HG03175 (cell line): ENCODE data around the gene NEURL3.
A peak's percentile ranks its signal among the peaks of the same experiment; 100 is the strongest.
"Not testable (repeated sequence)": the region's sequence is repeated elsewhere in the genome, so short reads cannot be mapped to it uniquely, and the experiment has no call there.

Experiments
- ATAC-seq: cut with Tn5 transposase; IDR thresholded peaks from one replicate; pipeline ENCODE4 v1.9.1; 2021; ENCODE audit warnings: mild to moderate bottlenecking, moderate library complexity; ENCODE audit not compliant: unreplicated experiment

The NEURL3 gene

DNA sequence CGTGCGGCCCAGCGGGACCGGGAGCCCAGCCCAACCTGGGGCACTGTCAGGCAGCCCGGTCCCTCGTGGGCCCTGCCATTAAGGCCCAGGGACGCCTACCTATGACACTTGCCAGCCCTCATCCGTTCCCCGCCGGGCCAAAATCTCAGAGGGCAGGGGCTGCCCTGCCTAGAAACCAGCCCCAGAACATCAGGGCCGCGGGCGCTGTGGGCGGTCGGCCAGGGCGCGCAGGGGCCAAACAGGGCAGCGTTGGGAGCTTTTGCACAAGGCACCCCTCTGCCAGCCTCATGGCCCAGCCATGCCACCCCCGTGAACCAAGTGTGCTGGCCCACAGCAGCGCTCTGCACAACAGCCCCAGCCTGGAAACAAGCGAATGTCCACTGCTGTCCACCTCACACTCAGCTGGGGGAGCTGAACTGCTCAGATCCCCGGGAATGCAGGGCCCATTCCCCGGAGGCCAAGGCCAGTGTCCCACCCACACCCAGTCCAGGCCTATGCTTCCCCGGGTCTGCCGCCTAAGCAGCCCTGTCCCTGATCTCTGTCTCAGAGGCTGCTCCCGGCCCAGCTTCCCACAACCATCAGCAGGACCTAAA lies 3.5 kb upstream of the NEURL3 start:
- no peak for ATAC-seq

DNA sequence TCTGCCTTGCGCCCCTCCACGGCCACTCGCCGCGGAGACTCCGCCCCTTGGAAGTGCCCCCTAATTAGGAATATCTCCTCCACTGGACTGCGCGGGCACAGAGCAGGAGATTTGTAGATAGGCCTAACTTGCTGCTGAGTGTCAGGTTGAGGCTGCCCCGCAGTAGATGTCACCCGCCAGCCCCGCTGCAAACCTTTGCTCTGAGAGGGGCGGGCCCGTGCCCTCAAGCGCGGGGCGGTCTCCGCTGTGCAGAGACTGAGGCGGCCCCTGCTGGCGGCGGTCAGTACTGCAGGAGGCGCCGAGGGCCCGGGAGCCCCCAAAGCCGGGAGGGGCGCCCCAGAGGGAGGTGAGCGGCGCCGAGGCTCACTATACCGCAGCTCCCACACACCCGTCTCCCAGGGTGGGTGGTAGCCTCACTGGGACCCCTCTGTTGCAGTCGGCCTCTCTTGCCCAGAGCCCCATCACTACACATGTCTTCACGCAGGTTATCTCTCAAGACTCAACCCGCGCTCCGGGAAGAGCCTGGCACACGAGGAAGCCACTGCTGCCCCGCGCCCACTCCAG lies 2.9 kb upstream of the NEURL3 start:
- peak; percentile 60 for ATAC-seq

DNA sequence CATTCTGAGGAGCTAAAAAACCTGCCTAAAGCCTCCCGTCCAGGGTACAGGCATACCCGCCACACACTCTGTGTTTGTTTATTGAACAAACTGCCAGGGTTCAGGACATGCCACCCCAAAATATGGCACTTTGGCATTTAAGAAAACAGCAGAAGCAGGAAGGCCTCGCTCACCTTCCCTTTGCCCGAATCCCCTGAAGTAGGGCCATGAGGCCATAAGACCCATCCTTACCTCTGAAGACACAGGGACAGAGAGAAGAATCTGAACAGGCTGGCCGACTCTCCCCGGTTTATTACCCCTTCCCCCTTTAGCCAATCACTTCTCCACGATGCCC lies 1.7 kb upstream of the NEURL3 start:
- no peak for ATAC-seq

DNA sequence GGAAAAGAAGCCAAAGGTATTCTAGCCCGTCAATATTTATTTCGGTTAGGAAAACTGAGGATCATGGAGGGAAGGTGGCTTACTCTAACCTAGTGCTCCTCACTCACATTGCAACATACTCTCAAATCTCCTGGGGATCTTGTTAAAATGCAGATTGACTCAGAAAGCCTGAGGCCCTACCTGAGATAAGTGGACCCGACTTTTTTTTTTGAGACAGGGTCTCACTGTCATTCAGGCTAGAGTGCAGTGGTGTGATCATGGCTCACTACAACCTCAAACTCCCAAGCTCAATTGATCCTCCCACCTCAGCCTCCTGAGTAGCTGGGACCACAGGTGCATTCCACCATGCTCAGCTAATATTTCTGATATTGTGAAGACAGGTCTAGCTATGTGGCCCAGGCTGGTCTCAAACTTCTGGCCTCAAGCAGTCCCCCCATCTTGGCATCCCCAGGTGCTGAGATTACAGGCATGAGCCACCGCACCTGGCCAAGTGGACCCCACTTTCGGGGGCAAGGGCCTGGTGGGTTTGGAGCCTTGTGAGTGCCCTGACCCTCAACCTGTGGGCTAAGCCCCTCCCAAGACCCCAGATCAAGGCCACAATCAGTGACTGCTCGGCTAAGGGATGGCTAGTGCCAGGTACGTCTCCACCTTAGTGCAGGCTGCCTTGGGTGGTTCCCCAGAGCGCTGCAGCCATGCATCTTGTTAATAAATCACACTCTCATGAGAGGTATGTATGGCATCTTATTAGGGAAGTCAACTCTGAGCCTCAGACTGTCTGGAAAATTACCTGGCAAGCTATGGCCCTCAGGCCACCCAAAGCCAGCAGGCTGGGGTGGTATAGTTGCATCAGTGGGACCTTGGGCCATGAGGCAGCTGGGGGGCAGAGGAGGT lies 1.1 kb upstream of the NEURL3 start:
- ATAC-seq: no peak

DNA sequence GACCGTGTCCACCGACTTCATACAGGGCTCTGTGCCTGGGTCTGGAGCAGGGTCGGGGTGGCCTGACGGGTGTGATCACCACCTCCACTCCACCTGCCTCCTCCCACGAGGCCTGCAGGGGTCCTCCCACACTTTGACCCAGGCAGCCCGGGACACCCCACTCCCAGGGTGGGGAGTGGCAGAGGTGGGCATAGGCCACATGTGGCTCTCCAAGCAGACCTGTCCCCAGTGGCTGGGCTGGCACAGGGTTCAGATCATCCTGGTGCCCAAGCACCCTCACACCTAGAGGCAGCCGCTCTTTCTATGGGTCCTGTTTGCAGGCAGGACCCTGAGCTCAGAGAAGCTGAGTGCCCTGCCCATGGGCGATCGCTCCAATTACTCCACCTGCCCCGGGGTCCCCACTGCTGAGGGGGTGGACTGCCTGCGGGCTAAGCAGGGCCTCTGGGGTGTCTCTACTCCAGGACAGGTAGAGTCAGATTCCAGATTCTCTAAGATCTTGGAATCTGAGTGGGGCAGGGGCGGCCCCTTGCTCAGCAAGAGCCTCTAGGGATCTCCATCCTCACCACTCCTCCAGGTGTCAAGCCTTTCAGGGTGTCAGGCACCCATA lies 1.4 kb downstream of the NEURL3 start:
- no peak for ATAC-seq

DNA sequence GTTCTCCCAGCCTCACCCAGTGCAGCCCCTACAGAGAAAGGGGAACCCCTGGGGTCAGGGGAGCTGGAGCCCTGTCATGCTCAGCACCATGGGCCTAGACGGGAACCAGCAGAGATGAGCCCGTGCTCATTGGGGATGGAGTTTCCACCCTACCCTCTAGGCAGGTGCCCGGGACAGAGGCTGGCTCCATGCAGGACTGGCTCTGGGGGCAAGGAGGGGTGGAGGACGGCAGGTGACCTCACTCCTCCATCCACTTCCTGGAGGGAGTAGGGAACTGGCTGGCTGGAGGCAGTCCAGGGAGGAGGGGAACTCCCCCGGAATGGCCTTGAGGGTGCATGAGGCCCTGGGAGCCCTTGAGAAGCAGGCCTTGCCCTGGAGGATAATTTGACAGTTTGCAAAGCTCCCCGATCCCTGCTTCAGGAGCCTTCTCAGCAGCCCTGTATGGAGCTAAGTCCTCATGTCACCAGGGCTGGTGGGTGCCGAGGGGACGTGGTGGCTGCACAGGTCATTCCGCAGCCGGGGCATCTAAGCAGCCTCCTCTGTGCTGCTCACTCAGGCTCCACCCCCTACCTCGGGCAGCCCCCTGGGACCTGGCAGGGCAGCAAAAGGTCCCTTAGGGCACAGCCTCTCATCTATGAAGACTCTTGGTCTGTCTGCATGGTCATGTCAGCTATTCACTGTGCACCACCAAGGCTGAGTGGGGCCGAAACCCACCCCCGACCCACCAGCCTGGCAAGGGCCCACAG lies 2.1 kb downstream of the NEURL3 start:
- ATAC-seq: no peak

DNA sequence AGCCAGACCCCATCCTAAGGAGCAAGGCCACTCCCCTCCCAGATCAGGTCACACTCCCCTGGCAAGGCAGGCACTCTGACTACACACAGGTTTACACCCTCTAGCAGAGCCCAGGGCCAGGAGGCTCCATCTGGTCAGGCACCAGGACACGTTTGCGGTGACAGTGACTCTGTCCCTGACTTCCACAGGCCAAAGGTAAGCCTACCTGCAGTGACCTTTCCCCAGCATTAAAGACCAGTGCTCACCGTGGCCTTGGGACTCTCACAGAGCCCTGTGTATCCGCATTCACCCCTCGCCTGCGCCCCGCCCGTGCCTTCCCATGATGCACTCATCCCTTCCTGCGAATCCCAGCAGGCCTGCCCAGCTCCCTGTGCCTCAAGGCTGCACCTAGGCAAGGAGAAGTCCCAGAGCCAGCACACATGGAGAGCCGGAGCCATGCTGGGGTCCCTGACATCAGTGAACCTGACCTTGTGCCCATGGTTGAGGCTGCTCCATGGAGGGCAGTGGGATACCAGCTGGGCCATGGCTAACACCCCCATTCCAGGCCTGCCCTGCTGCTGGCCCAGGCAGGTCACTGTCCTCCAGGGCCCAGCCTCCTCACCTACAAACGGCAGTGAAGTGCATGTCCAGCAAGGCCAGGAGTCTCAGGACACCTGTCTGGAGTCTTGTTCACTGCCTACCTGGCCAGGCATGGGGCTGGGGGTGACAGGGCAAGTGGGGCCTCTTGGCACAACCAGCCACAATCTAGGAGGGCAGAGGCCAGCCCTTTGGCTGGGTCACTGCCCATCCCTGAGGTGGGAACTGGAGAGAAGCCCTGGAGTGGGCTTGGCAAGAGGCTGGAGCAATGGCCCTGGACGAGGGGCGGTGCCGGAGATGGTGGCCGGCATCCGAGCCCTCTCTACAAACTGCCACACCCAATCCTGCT lies 3.0 kb downstream of the NEURL3 start:
- no peak for ATAC-seq

DNA sequence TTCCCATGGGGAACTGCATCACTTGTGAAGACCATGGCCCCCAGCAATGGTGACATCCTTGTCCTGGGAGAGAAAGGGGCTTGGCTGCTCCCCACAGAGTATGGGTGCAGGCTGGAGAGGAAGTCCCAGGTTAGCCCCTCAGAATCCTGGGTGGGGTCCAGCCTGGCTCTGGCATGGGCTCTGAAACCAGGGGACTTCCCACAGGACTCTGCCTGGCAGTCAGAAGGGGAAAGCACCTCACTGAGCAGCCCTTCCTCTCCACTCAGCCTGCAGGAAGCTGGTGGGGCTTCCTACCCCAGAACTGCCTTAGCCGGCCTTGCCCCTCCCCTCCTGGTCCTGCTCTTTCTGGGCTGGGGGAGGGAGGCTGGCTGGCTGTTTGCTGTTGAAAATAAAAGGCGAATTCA lies 3.7 kb downstream of the NEURL3 start:
- ATAC-seq: no peak

DNA sequence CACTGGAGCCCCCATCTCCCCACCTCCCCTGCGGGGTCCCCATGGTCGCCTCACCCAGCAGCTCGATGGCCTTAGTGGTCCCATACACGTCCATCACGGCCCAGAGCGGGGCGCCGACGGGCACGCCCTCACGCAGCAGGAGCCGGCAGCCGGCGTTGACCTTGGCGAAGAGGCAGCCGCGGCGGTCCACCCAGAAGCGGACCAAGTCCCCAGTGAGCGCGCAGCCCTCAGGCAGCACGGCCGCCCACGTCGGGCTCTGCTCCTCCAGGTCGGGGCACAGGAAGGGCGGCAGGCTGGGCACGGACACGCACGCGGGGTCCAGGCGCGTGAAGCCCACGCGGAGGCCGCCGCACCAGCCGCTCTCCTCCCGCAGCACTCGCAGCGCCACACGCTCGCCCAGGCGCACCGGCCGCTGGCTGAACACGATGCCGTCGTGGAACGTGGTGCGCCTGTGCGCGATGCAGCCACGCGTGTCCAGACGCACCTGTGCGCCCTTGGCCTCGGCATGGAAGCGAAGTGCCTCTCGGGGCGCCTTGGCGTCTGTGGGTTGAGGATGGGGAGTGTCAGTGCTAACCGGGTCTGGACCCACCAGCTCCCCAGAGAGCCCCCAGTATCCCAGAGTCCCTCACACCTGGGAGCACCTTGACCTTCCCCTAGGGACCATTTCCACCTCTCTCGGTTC lies 4.6 kb downstream of the NEURL3 start:
- ATAC-seq: no peak

DNA sequence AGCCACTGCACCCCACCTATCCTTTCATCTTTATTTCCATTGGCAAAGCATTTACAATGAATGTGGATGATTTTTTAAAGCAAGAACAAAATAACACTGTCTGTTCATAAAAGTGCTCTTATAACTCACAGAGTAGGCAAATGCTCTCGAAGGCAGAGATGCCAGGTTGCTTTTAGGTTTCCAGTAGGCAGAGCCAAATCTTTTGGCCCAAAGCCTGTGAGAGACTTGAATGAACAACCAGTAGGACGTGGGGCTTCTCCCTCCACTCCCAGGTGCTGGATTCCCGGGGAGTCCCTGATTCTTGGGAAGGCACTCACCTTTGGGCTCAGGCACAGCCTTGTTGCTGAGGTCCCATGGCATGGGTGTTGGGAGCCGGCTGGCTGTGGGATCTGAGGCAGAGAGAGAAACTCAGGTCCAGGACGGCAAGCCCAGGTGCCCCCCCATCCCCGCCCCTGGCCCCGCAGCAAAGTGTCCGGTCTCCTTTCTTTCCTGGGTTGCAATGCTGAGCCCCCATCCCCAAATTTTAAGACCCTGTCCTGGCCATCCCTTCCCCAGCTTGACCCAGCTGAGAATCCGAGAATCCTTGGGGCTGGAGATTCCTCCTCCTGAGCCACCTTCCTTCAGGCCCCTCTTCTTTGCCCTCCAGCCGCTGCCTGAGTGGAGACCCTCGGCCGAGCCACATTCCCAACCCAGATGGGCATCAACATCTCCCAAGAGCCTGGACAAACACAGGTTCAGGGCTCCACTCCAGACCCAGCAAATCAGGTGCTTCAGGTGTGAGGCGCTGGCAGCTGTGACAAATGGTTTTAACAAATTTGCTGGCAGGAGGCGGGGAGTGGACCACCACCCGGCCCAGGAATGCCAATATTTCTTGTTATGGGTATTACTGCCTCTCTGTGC lies 5.8 kb downstream of the NEURL3 start:
- ATAC-seq: no peak

DNA sequence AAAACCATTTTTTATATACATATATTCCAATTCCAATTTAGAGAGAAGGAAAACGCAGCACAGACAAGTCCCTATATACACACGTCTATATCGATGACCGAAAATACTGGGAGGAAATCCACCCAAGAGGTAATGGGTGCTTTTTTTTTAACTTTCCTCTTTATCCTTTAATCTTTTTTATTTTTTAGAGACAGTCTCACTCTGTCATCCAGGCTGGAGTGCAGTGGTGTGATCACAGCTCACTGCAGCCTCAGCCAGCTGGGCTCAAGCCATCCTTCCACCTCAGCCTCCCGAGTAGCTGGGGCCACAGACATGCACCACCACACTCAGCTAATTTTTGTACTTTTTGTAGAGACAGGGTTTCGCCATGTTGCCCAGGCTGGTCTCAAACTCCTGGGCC lies 6.5 kb downstream of the NEURL3 start:
- ATAC-seq: not testable (repeated sequence)

DNA sequence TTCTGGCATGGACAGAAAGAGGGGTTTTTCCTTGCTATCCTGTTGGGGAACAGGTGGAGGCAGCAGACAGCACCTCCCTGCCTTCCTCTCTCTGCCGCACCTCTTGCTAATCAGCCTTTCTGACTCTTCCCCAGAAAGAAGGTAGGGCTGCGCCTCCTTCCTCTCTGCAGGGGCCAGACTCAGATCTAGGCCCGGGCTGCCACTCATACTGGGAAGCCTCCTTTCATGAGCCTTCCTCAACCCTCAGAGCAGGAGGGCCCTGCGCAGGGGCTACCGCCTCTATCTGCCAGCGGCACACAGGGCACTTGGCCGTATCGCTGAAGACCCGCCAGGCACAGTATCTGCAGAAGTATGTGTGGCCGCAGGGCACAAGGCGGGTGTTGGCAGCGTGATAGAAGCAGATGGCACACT lies 7.1 kb downstream of the NEURL3 start:
- ATAC-seq: no peak

DNA sequence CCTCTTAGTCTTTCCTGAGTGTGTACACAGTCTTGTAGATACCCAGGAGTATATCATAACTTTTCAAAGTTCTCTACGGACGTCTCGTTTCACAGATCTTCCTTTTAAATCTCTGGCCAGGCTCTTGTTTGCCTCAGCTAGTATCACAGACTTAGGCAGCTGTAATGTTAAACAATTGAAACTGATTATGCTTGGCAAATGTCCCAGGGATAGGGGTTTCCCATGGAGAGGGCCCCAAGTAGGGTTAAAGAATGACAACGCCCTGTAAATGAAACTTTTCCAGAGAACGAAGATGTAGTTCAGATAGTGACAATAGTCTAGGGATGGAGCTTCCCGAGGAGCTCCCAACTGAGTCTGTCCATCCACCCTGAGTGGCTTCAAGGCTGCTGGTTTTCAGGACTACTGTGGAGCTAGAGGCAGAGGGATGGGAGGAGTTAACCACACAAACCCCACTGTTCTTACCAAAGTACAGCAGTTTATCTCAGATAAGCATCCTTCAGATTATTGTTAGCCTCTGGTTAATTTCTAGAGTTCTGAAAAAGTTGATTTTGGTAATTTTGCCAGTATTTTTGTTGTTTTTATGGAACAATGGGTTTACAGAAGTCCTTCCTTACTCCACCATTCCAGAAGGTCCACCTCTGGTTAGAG lies 9.1 kb downstream of the NEURL3 start:
- ATAC-seq: no peak

DNA sequence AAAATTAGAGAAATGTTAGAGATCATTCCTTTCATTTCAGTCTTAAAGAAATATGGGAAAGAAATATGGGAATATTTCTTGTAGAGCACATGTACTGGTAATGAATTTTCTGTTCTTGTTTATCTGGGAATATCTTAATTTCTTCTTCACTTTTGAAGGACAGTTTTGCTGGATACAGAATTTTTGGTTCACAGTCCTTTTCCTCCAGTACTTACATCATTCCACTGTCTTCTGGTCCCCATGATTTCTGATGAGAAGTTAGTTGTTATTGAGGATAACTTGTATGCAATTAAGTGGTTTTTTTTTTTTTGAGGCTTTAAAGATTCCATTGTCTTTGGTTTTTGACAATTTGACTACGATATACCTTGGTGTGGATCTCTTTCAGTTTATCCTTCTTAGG lies 11.0 kb downstream of the NEURL3 start:
- ATAC-seq: no peak

DNA sequence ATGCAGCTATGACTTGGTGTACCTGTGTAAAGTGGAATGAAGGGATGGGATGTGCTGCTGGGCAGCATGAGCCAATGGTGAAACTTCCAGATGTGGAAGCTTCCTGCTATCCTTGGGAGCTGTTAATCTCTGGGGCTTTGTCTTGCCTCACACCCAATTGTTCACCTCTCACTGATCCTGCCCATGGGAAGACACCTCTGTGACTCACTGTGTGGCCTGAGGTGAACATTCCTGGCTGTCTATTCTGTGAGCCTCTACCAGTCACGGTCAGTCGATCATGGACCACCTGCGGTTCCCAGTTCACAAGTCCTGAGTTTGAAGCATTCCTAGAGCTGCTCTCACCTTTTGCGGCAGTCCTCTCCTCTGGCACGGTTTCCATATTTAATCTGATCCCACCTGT lies 12.1 kb downstream of the NEURL3 start:
- ATAC-seq: no peak

DNA sequence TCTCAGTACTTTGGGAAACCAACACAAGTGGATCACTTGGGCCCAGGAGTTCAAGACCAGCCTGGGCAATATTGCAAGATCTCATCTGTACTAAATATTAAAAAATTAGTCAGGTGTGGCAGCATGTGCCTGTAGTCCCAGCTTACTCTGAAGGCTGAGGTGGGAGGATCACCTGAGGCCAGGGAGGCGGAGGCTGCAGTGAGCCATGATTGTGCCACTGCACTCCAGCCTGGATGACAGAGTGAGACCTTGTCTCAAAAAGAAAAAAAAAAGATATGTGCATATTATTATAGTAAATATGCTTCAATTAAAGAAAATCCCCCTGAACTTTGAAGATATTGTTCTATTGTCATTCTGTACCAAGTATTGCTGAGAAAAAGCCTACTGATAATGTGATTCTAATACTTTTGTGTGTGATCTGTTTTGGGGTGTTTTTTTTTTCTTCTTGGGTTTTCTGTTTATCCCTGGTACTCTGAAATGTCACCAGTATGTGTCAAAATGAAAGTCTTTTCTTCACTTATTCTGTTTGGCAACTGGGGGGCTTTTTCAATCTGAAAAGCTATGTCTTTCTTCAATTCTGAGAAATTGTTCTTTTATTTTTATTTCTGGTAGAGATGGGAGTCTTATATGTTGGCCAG lies 13.2 kb downstream of the NEURL3 start:
- no peak for ATAC-seq

DNA sequence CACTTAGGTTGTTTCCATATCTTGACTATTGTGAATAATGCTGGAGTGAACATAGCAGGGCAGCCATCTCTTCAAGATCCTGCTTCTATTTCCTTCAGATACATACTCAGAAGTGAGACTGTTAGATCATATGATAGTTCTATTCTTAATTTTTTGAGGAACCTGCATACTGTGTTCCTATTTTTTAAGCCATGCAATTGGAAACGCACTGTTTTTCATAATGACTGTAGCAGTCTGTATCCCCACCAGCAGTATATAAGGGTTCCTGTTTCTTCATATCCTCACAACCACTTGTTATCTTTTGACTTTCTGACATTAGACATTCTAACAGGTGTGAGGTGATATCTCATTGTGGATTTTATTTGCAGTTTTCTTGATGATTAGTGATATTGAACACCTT lies 15.5 kb downstream of the NEURL3 start:
- no peak for ATAC-seq

DNA sequence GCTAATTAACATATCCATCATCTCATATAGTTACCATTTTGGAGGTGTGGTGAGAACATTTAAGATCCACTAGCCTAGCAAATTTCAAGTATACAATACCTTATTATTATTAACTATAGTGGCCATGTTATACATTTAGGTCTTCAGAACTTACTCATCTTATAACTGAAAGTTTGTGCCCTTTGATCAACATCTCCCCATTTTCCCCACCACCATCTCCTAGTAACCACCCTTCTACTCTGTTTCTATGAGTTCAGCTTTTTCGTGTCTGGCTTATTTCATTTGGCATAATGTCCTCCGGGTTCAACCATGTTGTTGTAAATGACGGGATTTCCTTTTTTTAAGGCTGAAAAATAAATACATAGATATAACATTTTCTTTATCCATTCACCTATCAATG lies 15.9 kb downstream of the NEURL3 start:
- ATAC-seq: no peak
